Astrocyte (in vitro differentiated cells and primary cell): ENCODE results near the gene CPNE2. TPM values are rescaled to one million over a fixed set of nuclear protein-coding genes. Genes with fewer than 3 reads are reported as not detected.

Experiments
- DNase-seq: peaks from one replicate; pipeline ENCODE4 v3.0.0-alpha.2; 2010; ENCODE audit warnings: low read depth
- FAIRE-seq: peaks from 2 replicates; lab custom pipeline; 2011; peaks lifted over from hg19 to GRCh38; lab: Jason Lieb, UNC
- H2AFZ ChIP-seq: 2 replicates; pipeline ENCODE4 v1.6.0; 2012; ENCODE audit warnings: low read depth, low read length, inconsistent platforms
- H3K27ac ChIP-seq: 2 replicates; pipeline ENCODE4 v1.5.1; 2011; ENCODE audit warnings: low read depth, low read length, inconsistent platforms
- H3K27me3 ChIP-seq: 2 replicates; pipeline ENCODE4 v1.6.0; 2011; ENCODE audit warnings: low read length, inconsistent platforms; ENCODE audit not compliant: insufficient read depth
- H3K36me3 ChIP-seq: 2 replicates; pipeline ENCODE4 v1.5.1; 2011; ENCODE audit warnings: low read length, inconsistent platforms; ENCODE audit not compliant: insufficient read depth
- H3K4me1 ChIP-seq: 2 replicates; pipeline ENCODE4 v1.5.1; 2011; ENCODE audit warnings: low read length, inconsistent platforms; ENCODE audit not compliant: insufficient read depth
- H3K4me2 ChIP-seq: 2 replicates; pipeline ENCODE4 v1.6.0; 2012; ENCODE audit warnings: low read length, inconsistent platforms
- H3K4me3 ChIP-seq: 2 replicates; pipeline ENCODE4 v1.5.1; 2011; ENCODE audit warnings: low read depth, mild to moderate bottlenecking, low read length, inconsistent platforms; ENCODE audit not compliant: insufficient read depth
- H3K79me2 ChIP-seq: 2 replicates; pipeline ENCODE4 v1.6.0; 2012; ENCODE audit warnings: mild to moderate bottlenecking, low read length, inconsistent platforms; ENCODE audit not compliant: insufficient read depth
- H3K9ac ChIP-seq: 2 replicates; pipeline ENCODE4 v1.6.0; 2012; ENCODE audit warnings: mild to moderate bottlenecking, low read length, inconsistent platforms
- H3K9me3 ChIP-seq: 2 replicates; pipeline ENCODE4 v1.5.1; 2012; ENCODE audit warnings: low read depth, mild to moderate bottlenecking, low read length, inconsistent platforms; ENCODE audit not compliant: insufficient read depth
- H4K20me1 ChIP-seq: 2 replicates; pipeline ENCODE4 v1.6.0; 2012; ENCODE audit warnings: low read length, inconsistent platforms; ENCODE audit not compliant: insufficient read depth
- H3K27ac Mint-ChIP-seq: one replicate; pipeline ENCODE4 v1.8.0; 2021; ENCODE audit warnings: mild to moderate bottlenecking, mixed read lengths; ENCODE audit not compliant: unreplicated experiment
- H3K27me3 Mint-ChIP-seq: one replicate; pipeline ENCODE4 v1.8.0; 2021; ENCODE audit warnings: low read depth, mixed read lengths; ENCODE audit not compliant: unreplicated experiment
- H3K36me3 Mint-ChIP-seq: one replicate; pipeline ENCODE4 v1.8.0; 2021; ENCODE audit warnings: low read depth, mixed read lengths; ENCODE audit not compliant: unreplicated experiment
- H3K4me1 Mint-ChIP-seq: one replicate; pipeline ENCODE4 v1.8.0; 2021; ENCODE audit warnings: low read depth, mixed read lengths; ENCODE audit not compliant: unreplicated experiment
- H3K4me3 Mint-ChIP-seq: one replicate; pipeline ENCODE4 v1.8.0; 2021; ENCODE audit warnings: mild to moderate bottlenecking, moderate library complexity, mixed read lengths; ENCODE audit not compliant: unreplicated experiment
- H3K9me3 Mint-ChIP-seq: one replicate; pipeline ENCODE4 v1.8.0; 2021; ENCODE audit warnings: mild to moderate bottlenecking, mixed read lengths; ENCODE audit not compliant: unreplicated experiment
- EZH2 ChIP-seq: IDR thresholded peaks from 2 replicates; pipeline ENCODE4 v1.6.1; 2012; ENCODE audit warnings: mild to moderate bottlenecking, low read length, inconsistent platforms; ENCODE audit not compliant: insufficient read depth
- total RNA-seq: library from RNA; stranded (reverse); gene quantifications from 2 replicates; pipeline ENCODE4 v1.2.1, GENCODE V29; 2021
- TF ChIP-seq, protein P1 (sequence below): IDR thresholded peaks from 2 replicates; pipeline ENCODE4 v1.5.1; 2011; ENCODE audit warnings: low read depth, mild to moderate bottlenecking, inconsistent platforms, low read length, moderate library complexity; ENCODE audit not compliant: insufficient read depth

The CPNE2 gene
- total RNA-seq, 1 donor from 2014 or later: 19.3 TPM

DNA sequence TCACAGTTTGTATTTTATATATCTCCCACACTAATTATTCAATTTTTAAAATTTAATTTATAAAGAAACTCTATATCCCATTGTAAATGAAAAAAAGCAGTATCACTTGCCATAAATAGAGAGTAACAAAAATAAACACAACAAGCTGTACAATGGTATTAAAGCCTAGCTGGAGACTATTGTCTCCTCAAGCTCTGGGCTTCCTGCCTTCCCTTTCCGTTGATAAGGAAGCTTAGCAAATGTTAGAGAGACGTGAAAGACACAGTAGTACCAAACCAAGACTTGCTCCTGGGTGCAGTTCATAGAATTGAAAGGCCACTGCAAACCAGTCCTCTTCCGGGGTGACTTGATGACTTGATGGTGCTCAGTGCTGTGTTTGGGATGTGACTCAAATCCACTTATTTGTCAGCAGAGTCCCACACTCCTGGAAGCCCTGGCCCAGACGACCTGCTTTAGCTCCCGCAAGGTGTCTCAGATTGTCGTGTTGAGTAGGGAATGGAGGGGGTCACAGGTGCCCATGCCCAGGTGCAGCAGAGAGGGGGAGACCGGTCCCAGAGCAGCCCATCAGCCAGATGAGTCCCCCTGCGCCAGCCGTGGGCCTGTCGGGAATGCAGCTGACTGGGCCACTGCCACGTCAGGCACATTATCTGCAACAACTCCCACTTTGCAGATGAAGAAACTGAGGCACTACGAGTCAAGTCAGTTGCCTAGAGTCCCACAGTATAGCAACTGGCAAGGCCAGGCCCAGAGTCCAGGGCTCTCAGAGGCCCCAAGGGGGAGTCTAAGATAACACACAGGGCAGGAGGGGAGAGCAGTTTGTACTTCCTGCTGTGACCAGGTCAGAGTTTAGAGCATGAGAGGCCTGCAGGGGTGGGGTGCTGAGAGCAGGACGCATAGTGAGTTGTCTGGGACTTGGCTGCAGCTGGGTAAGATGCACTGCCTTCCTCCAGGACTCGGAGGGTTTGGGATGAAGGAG, 53.0 kb downstream of the CPNE2 start:
- Histone ChIP-seq H3K79me2 (no peaks in the 10 kb centered on the region), H3K4me2 (no peak overlapping the region), H3K9me3 (no peaks in the 10 kb centered on the region), H3K27ac (no peak overlapping the region), H3K4me3 (no peak overlapping the region), H4K20me1 (peaks cover 3% of the 10 kb centered on the region), H3K4me1 (peaks cover 10% of the 10 kb centered on the region), H2AFZ (no peak overlapping the region), H3K27me3 (no peaks in the 10 kb centered on the region), H3K36me3 (no peaks in the 10 kb centered on the region), H3K9ac (no peak overlapping the region)
- H3K4me3 Mint-ChIP-seq: no peak overlapping the region
- H3K27ac Mint-ChIP-seq: no peak overlapping the region
- DNase-seq (no peak), FAIRE-seq (no peak)
- peaks cover 11% of the 10 kb centered on the region for H3K4me1 Mint-ChIP-seq
- H3K36me3 Mint-ChIP-seq: peaks cover 9% of the 10 kb centered on the region
- TF ChIP-seq, protein P1, sequence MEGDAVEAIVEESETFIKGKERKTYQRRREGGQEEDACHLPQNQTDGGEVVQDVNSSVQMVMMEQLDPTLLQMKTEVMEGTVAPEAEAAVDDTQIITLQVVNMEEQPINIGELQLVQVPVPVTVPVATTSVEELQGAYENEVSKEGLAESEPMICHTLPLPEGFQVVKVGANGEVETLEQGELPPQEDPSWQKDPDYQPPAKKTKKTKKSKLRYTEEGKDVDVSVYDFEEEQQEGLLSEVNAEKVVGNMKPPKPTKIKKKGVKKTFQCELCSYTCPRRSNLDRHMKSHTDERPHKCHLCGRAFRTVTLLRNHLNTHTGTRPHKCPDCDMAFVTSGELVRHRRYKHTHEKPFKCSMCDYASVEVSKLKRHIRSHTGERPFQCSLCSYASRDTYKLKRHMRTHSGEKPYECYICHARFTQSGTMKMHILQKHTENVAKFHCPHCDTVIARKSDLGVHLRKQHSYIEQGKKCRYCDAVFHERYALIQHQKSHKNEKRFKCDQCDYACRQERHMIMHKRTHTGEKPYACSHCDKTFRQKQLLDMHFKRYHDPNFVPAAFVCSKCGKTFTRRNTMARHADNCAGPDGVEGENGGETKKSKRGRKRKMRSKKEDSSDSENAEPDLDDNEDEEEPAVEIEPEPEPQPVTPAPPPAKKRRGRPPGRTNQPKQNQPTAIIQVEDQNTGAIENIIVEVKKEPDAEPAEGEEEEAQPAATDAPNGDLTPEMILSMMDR: no peak
- no peak for TF ChIP-seq EZH2
- H3K9me3 Mint-ChIP-seq: peaks cover 2% of the 10 kb centered on the region
- peaks cover 3% of the 10 kb centered on the region for H3K27me3 Mint-ChIP-seq

DNA sequence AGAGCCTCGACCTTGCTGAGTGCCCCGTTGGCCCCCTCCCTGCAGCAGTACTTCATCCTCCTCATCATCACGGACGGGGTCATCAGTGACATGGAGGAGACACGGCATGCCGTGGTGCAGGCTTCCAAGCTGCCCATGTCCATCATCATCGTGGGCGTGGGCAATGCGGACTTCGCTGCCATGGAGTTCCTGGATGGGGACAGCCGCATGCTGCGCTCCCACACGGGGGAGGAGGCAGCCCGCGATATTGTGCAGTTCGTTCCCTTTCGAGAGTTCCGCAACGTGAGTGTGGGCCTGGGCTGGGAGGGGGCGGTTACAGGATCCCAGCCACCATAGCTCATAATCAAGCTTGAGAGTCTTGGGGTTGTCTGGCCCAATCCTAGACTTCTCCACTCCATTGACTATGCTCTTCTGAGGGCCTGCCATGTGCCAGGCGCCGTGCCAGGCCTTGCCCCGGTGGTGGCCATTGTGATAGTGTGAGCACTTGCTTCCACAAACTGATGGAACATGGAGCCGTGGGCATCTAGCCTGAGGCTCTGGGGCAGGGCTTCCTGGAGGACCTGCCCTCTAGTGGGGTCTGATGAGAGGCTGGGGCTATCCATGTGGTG, 53.8 kb downstream of the CPNE2 start:
- Mint-ChIP-seq H3K36me3 (peaks cover 11% of the 10 kb centered on the region), H3K27me3 (peaks cover 3% of the 10 kb centered on the region), H3K4me1 (peaks cover 17% of the 10 kb centered on the region), H3K27ac (no peak overlapping the region), H3K4me3 (no peak overlapping the region), H3K9me3 (peaks cover 2% of the 10 kb centered on the region)
- Histone ChIP-seq H3K36me3 (no peaks in the 10 kb centered on the region), H3K4me2 (no peak overlapping the region), H3K27ac (no peak overlapping the region), H3K4me3 (no peak overlapping the region), H2AFZ (no peak overlapping the region), H3K4me1 (peaks cover 12% of the 10 kb centered on the region), H3K9ac (no peak overlapping the region), H3K9me3 (no peaks in the 10 kb centered on the region), H4K20me1 (peaks cover 3% of the 10 kb centered on the region), H3K27me3 (no peaks in the 10 kb centered on the region), H3K79me2 (no peaks in the 10 kb centered on the region)
- FAIRE-seq (no peak), DNase-seq (no peak)
- TF ChIP-seq, protein P1: no peak
- TF ChIP-seq EZH2: no peak
